ENCODE data around the gene CYB5R3.
"Not testable (repeated sequence)": the region's sequence is repeated elsewhere in the genome, so short reads cannot be mapped to it uniquely, and the experiment has no call there.

Gene CYB5R3

DNA sequence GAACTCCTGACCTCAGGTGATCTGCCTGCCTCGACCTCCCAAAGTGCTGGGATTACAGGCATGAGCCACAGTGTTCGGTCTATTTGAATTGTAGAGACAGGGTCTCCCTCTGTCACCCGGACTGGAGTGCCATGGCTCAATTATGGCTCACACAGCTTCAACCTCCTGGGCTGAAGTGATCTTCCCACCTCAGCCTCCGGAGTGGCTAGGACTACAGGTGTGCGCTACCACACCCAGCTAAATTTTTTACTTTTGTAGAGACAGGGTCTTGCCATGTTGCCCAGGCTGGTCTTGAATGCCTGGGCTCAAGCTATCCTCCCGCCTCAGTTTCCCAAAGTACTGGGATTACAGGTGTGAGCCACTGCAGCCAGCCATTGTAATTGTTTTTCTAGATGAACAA lies 81.2 kb downstream of the CYB5R3 start:
- DNase-seq (ENCODE audit: low spot score) = not testable (repeated sequence)

All from left forelimb (tissue), 1 donor.